ENCODE data around the gene ZMAT3.
A peak's percentile ranks its signal among the peaks of the same experiment; 100 is the strongest.

DNA sequence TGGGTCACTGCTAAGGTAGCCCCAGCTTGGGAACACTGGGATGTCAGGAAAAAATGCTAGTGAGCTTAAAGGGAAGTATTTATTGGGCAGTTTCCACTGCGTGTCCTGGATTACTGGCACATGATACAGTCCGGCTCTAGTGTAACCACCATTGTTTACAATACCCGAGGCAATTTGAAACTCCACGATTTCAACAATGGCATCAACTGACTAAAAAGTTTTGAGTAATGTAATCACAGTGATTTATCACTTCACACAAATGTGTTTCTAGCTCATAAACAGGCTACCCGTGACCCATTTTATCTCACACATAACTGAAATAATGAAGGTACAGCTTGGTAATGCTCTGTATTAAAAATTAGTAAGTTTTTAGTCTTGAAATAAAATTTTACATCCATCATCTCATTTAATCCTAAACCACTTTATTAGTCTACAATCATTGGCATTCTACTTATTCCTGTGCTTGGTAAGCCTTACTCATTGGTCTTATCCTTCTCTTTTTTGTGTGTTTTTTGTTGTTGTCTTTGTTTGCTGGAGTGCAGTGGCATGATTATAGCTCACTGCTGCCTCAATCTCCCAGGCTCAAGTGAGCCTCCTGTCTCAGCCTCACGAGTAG lies 7.6 kb downstream of the ZMAT3 start:
- TF ChIP-seq, protein P1, sequence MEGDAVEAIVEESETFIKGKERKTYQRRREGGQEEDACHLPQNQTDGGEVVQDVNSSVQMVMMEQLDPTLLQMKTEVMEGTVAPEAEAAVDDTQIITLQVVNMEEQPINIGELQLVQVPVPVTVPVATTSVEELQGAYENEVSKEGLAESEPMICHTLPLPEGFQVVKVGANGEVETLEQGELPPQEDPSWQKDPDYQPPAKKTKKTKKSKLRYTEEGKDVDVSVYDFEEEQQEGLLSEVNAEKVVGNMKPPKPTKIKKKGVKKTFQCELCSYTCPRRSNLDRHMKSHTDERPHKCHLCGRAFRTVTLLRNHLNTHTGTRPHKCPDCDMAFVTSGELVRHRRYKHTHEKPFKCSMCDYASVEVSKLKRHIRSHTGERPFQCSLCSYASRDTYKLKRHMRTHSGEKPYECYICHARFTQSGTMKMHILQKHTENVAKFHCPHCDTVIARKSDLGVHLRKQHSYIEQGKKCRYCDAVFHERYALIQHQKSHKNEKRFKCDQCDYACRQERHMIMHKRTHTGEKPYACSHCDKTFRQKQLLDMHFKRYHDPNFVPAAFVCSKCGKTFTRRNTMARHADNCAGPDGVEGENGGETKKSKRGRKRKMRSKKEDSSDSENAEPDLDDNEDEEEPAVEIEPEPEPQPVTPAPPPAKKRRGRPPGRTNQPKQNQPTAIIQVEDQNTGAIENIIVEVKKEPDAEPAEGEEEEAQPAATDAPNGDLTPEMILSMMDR (tag by site-specific recombination; IDR thresholded peaks at IDR 0.05), result no peak
- no peak for TF ChIP-seq KLF16 (tag by site-specific recombination; IDR thresholded peaks at IDR 0.05)
- TF ChIP-seq HOXC10 (CRISPR knock-in tag; IDR thresholded peaks at IDR 0.05), result no peak
- TF ChIP-seq ZNF639 (tag by site-specific recombination; IDR thresholded peaks at IDR 0.05), result no peak
- TF ChIP-seq ZNF629 (tag by site-specific recombination; IDR thresholded peaks at IDR 0.05), result peak; percentile 55; the same call in 1 of the 2 replicates
- no peak for TF ChIP-seq ZSCAN16 (tag by site-specific recombination; IDR thresholded peaks at IDR 0.05)
- TF ChIP-seq GLI4 (tag by site-specific recombination; IDR thresholded peaks at IDR 0.05), result no peak
- no peak for TF ChIP-seq ZNF140 (tag by site-specific recombination; IDR thresholded peaks at IDR 0.05)
- TF ChIP-seq ZNF274 (IDR thresholded peaks at IDR 0.05; ENCODE audit: low read length), result no peak
- no peak for TF ChIP-seq ZNF274 (tag by site-specific recombination; IDR thresholded peaks at IDR 0.05; ENCODE audit: borderline replicate concordance)
- no peak for TF ChIP-seq ZNF837 (tag by site-specific recombination; IDR thresholded peaks at IDR 0.05)
- TF ChIP-seq OVOL3 (tag by site-specific recombination; IDR thresholded peaks at IDR 0.05), result peak; percentile 23; the same call in 1 of the 2 replicates
- no peak for TF ChIP-seq ZNF692 (tag by site-specific recombination; IDR thresholded peaks at IDR 0.05)
- no peak for TF ChIP-seq ZNF670 (tag by site-specific recombination; IDR thresholded peaks at IDR 0.05; ENCODE audit: low read depth)
- TF ChIP-seq YY1 (tag by site-specific recombination; IDR thresholded peaks at IDR 0.05), result no peak

Measured in HEK293 (cell line).